Measurements from ENCODE around the gene TEK. TPM values are rescaled to one million over a fixed set of nuclear protein-coding genes. Genes with fewer than 3 reads are reported as not detected.

The TEK gene
- total RNA-seq, 1 experiment from 2014 or later = 0.07 TPM

- Histone ChIP-seq H3F3A (ENCODE audit: low read length, unreplicated experiment) (no peaks in the 10 kb centered on the region), H3K9me2 (replicated peaks; ENCODE audit: low read length) (no peaks in the 10 kb centered on the region), H3K4me1 (ENCODE audit: insufficient read depth, low read length) (no peaks in the 10 kb centered on the region), H3K27me3 (ENCODE audit: low read length) (no peaks in the 10 kb centered on the region), H3K4me3 (ENCODE audit: low read length) (no peak overlapping the region), H3K9me3 (ENCODE audit: low read length) (no peaks in the 10 kb centered on the region), H3K9ac (ENCODE audit: low read length) (no peak overlapping the region), H3K4me2 (ENCODE audit: low read length) (no peak overlapping the region), H3K79me2 (ENCODE audit: low read length) (no peaks in the 10 kb centered on the region), H3K36me3 (ENCODE audit: low read depth, low read length) (no peaks in the 10 kb centered on the region), H4K20me1 (ENCODE audit: low read length) (no peaks in the 10 kb centered on the region), H2AFZ (ENCODE audit: low read length) (no peak overlapping the region), H3K27ac (ENCODE audit: low read length) (no peak overlapping the region)
- no peak for ATAC-seq
- BruUV-seq (replicated peaks) = no TSS peak
- TF ChIP-seq CTCF (conservative IDR thresholded peaks at IDR 0.05; ENCODE audit: low read depth, low read length) (no peak), EZH2phosphoT487 (IDR thresholded peaks at IDR 0.05; ENCODE audit: borderline replicate concordance, low read length) (no peak), EZH2 (IDR thresholded peaks at IDR 0.05; ENCODE audit: low read length, unreplicated experiment) (no peak)
- no peak for DNase-seq
- intact Hi-C loops (cut with micrococcal nuclease) = no loop called here
- CTCF ChIA-PET = no interaction called here
- POLR2A ChIA-PET (ENCODE audit: unreplicated experiment) = no interaction called here
Observed at GRCh38 chr9:27142299-27142930, 33.4 kb downstream of the TEK start.

GRCh38 chr9:27145143-27145542, 36.1 kb downstream of the TEK start:
- Histone ChIP-seq H3K4me3 (ENCODE audit: low read length) (no peak overlapping the region), H3K36me3 (ENCODE audit: low read depth, low read length) (no peaks in the 10 kb centered on the region), H3F3A (ENCODE audit: low read length, unreplicated experiment) (no peaks in the 10 kb centered on the region), H3K27me3 (ENCODE audit: low read length) (no peaks in the 10 kb centered on the region), H3K9me3 (ENCODE audit: low read length) (no peaks in the 10 kb centered on the region), H3K9ac (ENCODE audit: low read length) (no peak overlapping the region), H3K4me2 (ENCODE audit: low read length) (no peak overlapping the region), H3K4me1 (ENCODE audit: insufficient read depth, low read length) (no peaks in the 10 kb centered on the region), H4K20me1 (ENCODE audit: low read length) (no peaks in the 10 kb centered on the region), H3K27ac (ENCODE audit: low read length) (no peak overlapping the region), H3K9me2 (replicated peaks; ENCODE audit: low read length) (no peaks in the 10 kb centered on the region), H2AFZ (ENCODE audit: low read length) (no peak overlapping the region), H3K79me2 (ENCODE audit: low read length) (no peaks in the 10 kb centered on the region)
- CTCF ChIA-PET = no interaction called here
- DNase-seq (no peak), ATAC-seq (no peak)
- TF ChIP-seq CTCF (conservative IDR thresholded peaks at IDR 0.05; ENCODE audit: low read depth, low read length) (no peak), EZH2 (IDR thresholded peaks at IDR 0.05; ENCODE audit: low read length, unreplicated experiment) (no peak)
- intact Hi-C loops (cut with micrococcal nuclease) = no loop called here
- POLR2A ChIA-PET (ENCODE audit: unreplicated experiment) = no interaction called here
- no TSS peak for BruUV-seq (replicated peaks)

- ATAC-seq = no peak
- CTCF ChIA-PET = no interaction called here
Observed at GRCh38 chr9:27149651-27150050, 40.6 kb downstream of the TEK start.

More at GRCh38 chr9:27149651-27150050, 40.6 kb downstream of the TEK start:
- DNase-seq = no peak
- H2AFZ ChIP-seq (ENCODE audit: low read length) = no peak overlapping the region
- peaks cover 6% of the 10 kb centered on the region; the same call in 1 of the 2 replicates for H3K4me1 ChIP-seq (ENCODE audit: insufficient read depth, low read length)
- H3K9me3 ChIP-seq (ENCODE audit: low read length) = no peaks in the 10 kb centered on the region
- POLR2A ChIA-PET (ENCODE audit: unreplicated experiment) = no interaction called here
- no peak overlapping the region for H3K4me3 ChIP-seq (ENCODE audit: low read length)
- no peak overlapping the region for H3K9ac ChIP-seq (ENCODE audit: low read length)
- no peaks in the 10 kb centered on the region for H3K27me3 ChIP-seq (ENCODE audit: low read length)
- no peaks in the 10 kb centered on the region for H3K9me2 ChIP-seq (replicated peaks; ENCODE audit: low read length)
- BruUV-seq (replicated peaks) = no TSS peak
- H3K4me2 ChIP-seq (ENCODE audit: low read length) = no peak overlapping the region
- H3K27ac ChIP-seq (ENCODE audit: low read length) = no peak overlapping the region
- H3K36me3 ChIP-seq (ENCODE audit: low read depth, low read length) = no peaks in the 10 kb centered on the region
- no peaks in the 10 kb centered on the region for H4K20me1 ChIP-seq (ENCODE audit: low read length)
- no peaks in the 10 kb centered on the region for H3F3A ChIP-seq (ENCODE audit: low read length, unreplicated experiment)
- no peak for TF ChIP-seq EZH2 (IDR thresholded peaks at IDR 0.05; ENCODE audit: low read length, unreplicated experiment)
- TF ChIP-seq EZH2phosphoT487 (IDR thresholded peaks at IDR 0.05; ENCODE audit: borderline replicate concordance, low read length) = no peak
- no peak for TF ChIP-seq CTCF (conservative IDR thresholded peaks at IDR 0.05; ENCODE audit: low read depth, low read length)
- no peaks in the 10 kb centered on the region for H3K79me2 ChIP-seq (ENCODE audit: low read length)
- intact Hi-C loops (cut with micrococcal nuclease) = no loop called here

All from PC-3 (cell line).